Effector memory CD4-positive, alpha-beta T cell (primary cell): ENCODE data around the gene RIPOR1.
"Not testable (repeated sequence)": the region's sequence is repeated elsewhere in the genome, so short reads cannot be mapped to it uniquely, and the experiment has no call there.

Experiments
- DNase-seq, 3 donors: peaks; one replicate each; pipeline ENCODE4 v3.0.0-alpha.2; 2020
- H3K27ac ChIP-seq: 2 replicates; pipeline ENCODE4 v1.7.0; 2013; ENCODE audit warnings: mild to moderate bottlenecking, low read length, moderate library complexity; ENCODE audit not compliant: insufficient read depth, poor library complexity, severe bottlenecking
- H3K27me3 ChIP-seq: replicated peaks from 2 replicates; pipeline ENCODE4 v1.7.0; 2013; ENCODE audit warnings: mild to moderate bottlenecking, low read length; ENCODE audit not compliant: insufficient read depth, control insufficient read depth, poor library complexity, severe bottlenecking
- H3K36me3 ChIP-seq: 2 replicates; pipeline ENCODE4 v1.7.0; 2013; ENCODE audit warnings: mild to moderate bottlenecking, low read length, moderate library complexity; ENCODE audit not compliant: control insufficient read depth, insufficient read depth
- H3K4me1 ChIP-seq: 2 replicates; pipeline ENCODE4 v1.7.0; 2013; ENCODE audit warnings: low read length, mild to moderate bottlenecking; ENCODE audit not compliant: control insufficient read depth, insufficient read depth, poor library complexity, severe bottlenecking
- H3K4me3 ChIP-seq: 2 replicates; pipeline ENCODE4 v1.7.0; 2013; ENCODE audit warnings: low read length, low read depth, mild to moderate bottlenecking; ENCODE audit not compliant: insufficient read depth, poor library complexity, severe bottlenecking
- H3K9me3 ChIP-seq: 2 replicates; pipeline ENCODE4 v1.7.0; 2013; ENCODE audit warnings: mild to moderate bottlenecking, low read length, moderate library complexity; ENCODE audit not compliant: control insufficient read depth

RIPOR1 gene

DNA sequence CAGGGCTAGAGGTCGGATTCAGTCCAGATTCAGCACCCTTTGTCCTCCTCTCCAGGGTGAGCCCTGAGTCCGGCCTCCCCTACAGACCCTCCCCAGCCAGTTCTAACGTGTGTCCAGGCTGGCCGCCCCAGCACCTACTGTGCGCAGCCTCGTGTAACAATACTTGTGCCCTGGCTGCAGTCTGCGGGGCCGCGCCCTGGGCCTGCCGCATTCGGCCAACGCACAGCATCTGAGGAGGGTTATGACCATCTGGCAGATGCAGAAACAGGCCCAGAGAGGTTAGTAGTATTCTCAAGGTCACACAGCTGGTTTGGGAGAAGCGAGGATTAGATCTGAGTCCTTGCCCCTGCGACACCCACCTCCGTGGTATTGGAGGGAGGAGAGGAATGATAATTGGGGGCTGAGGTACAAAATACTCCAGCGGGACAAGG is 968 bp downstream of the RIPOR1 start:
- no peaks in the 10 kb centered on the region for H3K36me3 ChIP-seq
- no peaks in the 10 kb centered on the region for H3K9me3 ChIP-seq
- peaks cover 30% of the 10 kb centered on the region for H3K4me1 ChIP-seq
- H3K27me3 ChIP-seq = peaks cover 11% of the 10 kb centered on the region
- H3K27ac ChIP-seq = no peak overlapping the region
- peak overlapping the region; percentile 69 for H3K4me3 ChIP-seq
- no peak for DNase-seq

DNA sequence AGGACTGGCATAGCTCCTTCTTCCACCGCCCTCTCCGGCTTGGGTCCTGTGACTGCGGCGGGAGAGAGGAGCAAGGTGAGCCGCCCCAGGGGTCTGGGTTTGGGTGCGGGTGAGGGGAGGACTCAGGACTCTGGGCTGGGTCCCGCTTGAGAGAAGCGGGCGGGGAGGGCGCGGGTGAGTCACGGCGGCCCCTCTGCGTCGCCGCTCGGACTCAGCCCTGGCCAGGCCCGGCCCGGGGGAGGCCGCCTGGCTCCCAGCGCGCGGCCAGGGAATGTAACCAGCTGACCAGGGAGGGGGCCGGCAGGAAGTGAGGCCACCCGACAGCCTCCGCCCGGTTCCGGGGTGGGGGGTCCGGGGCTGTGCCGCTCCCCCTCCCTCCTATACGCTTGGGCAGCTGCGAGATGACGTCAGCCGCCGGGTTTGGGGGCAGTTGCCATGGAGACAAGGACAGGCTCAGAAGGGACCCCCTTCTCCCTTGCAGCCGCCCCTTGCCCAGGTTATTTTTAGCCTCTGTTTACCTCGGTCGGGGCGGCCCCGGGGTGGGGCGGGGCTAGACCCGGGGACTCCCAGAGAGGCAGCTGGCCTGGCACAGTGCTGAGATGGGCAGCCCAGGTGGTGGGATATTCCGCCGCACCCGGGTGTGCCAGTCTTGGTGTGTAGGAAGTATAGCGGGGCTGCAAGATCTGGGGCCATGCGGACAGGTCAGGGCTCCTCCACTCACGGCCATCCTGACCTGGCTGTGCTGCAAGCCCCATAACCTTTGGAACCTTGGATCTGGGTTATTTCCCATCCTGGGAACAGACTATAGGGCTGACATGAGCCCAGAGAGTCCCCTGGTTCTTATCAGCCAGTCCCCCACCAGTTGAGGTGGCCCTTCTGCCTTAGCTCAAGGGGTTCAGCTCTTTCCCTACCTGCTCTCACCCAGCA is 1.6 kb downstream of the RIPOR1 start:
- peaks cover 11% of the 10 kb centered on the region for H3K27me3 ChIP-seq
- H3K4me1 ChIP-seq = peaks cover 30% of the 10 kb centered on the region
- no peaks in the 10 kb centered on the region for H3K9me3 ChIP-seq
- DNase-seq = peak in 1 of 3 donors; percentile 26
- no peaks in the 10 kb centered on the region for H3K36me3 ChIP-seq
- H3K4me3 ChIP-seq = peak overlapping the region; percentile 69
- no peak overlapping the region for H3K27ac ChIP-seq

DNA sequence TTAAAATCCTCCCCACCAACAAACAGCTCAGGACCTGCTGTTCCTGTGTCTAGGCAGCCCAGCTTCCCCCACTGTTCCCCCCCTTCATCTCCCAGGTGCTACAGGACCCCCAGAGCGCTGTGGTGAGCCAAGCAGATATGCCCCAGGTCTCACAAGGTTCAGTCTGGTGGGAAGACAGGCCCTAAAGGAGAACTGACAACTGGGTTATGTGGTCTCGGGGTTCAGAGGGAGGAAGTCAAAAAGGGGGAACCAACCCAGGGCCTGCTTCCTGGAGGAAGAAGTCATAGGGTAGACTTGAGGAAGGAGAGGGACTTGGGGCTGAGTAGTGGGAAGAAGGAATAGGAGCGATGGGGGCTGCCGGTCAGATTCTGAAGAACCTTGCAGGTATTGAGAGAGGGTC is 2.6 kb downstream of the RIPOR1 start:
- DNase-seq = no peak
- Histone ChIP-seq H3K27me3 (peaks cover 11% of the 10 kb centered on the region), H3K27ac (no peak overlapping the region), H3K9me3 (no peaks in the 10 kb centered on the region), H3K36me3 (no peaks in the 10 kb centered on the region), H3K4me1 (peaks cover 30% of the 10 kb centered on the region), H3K4me3 (no peak overlapping the region)

DNA sequence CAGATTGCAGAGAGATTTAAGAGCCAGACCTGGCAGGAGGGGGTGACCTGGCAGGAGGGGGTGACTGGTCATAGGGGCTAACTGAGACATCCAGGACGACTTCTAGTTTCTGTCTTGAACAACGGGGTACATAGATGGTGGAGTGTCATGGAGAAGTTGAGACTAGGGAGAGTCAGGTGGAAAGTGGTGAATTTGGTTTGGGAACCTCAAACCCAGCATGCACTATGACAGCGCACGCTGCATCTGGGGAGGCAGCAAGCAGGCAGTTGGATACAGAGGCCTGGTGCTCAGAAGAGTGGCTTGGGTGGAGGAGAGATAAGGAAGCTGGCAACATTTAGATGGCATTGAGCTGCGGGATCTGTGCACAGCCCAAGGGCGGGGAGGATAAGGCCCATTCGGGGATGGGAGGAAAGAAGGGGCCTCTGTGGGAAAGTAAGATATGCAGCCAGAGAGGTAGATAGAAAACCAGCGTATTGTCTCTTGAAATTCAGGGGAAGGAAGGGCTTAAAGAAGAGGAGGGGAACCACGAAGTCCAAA is 4.5 kb downstream of the RIPOR1 start:
- no peaks in the 10 kb centered on the region for H3K36me3 ChIP-seq
- H3K4me1 ChIP-seq = peaks cover 29% of the 10 kb centered on the region
- no peak overlapping the region for H3K4me3 ChIP-seq
- DNase-seq = no peak
- no peak overlapping the region for H3K27ac ChIP-seq
- H3K27me3 ChIP-seq = peaks cover 11% of the 10 kb centered on the region
- no peaks in the 10 kb centered on the region for H3K9me3 ChIP-seq

DNA sequence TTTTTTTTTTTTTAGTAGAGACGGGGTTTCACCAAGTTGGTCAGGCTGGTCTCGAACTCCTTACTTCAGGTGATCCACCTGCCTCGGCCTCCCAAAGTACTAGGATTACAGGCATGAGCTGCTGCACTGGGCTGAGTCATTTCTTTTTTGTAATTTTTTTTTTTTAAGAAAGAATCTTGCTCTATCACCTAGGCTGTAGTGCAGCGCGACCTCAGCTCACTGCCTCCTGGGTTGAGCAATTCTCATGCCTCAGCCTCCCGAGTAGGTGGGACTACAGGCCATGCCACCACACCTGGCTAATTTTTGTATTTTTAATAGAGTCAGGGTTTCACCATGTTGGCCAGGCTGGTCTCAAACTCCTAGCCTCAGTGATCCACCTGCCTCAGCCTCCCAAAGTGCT is 5.4 kb downstream of the RIPOR1 start:
- not testable (repeated sequence) for H3K4me3 ChIP-seq, DNase-seq

DNA sequence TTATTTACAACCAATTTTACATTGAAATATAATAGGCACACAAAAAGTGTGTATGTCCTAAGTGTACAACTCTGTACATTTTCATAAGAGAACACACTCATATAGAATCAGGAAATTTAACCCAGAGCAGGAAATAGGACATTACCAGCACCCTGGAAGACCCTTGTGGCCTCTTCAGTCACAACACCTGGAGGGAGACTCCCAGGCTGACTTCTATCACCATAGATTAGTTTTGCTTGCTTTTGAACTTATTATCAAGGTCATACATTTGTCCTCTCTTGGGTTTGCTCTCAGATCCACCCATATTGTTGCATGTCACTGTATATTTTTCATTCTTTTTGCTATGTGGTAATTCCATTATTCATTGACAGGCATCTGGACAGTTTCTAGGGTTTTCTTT is 5.8 kb downstream of the RIPOR1 start:
- Histone ChIP-seq H3K36me3 (no peaks in the 10 kb centered on the region), H3K4me3 (no peak overlapping the region), H3K9me3 (no peaks in the 10 kb centered on the region), H3K4me1 (peaks cover 28% of the 10 kb centered on the region), H3K27ac (no peak overlapping the region), H3K27me3 (peaks cover 11% of the 10 kb centered on the region)
- DNase-seq = no peak

More for the DNA sequence above, 5.4 kb downstream of the RIPOR1 start:
- Histone ChIP-seq H3K4me1 (peaks cover 30% of the 10 kb centered on the region), H3K27me3 (peaks cover 11% of the 10 kb centered on the region)
- H3K9me3 ChIP-seq, H3K36me3 ChIP-seq, H3K27ac ChIP-seq: not testable (repeated sequence)

DNA sequence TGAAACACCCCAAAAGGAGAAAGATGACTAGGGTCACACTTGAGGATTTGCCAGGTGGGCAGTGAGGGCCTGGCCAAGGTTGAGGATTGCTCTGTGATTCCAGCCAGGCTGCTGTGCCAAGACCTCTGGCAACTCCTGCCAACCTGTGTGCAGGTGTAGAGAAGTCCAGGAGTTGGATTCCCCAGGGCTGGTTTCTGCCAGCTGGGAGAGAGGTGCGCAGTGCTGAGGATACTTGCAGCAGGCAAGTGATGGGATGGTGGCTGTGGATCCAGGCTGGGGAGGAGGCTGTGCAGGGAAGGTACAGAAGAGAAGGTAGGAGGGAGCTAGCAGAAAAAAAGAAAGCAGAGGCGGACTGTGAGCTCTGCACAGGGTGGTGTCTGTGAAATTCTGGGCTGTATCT is 6.6 kb downstream of the RIPOR1 start:
- Histone ChIP-seq H3K27me3 (peaks cover 4% of the 10 kb centered on the region), H3K4me1 (peaks cover 21% of the 10 kb centered on the region), H3K27ac (no peak overlapping the region), H3K36me3 (no peaks in the 10 kb centered on the region), H3K9me3 (no peaks in the 10 kb centered on the region), H3K4me3 (no peak overlapping the region)
- no peak for DNase-seq

DNA sequence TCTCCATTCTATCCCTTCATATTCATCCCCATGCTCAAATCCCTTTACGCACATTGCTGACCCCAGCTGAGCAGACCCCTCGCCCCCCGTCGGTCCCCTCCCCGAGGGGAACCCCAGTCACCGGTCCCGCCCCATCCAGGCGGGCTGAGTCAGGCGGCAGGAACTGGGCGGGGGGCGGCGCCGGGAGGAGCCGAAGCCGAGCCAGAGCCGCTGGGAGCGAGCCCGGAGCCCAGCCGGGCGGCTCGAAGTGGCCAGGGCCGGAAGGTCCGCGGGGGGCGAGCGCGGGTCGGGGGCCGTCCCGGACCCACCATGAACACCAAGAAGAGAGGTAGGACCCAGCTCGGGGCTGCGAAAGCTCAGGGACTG is 8.6 kb downstream of the RIPOR1 start:
- peak; percentile 33 to 51 (median 47) for DNase-seq
- Histone ChIP-seq H3K36me3 (no peaks in the 10 kb centered on the region), H3K4me3 (peak overlapping the region; percentile 84), H3K27ac (peak overlapping the region; percentile 85), H3K27me3 (no peaks in the 10 kb centered on the region), H3K9me3 (no peaks in the 10 kb centered on the region), H3K4me1 (peaks cover 16% of the 10 kb centered on the region)

DNA sequence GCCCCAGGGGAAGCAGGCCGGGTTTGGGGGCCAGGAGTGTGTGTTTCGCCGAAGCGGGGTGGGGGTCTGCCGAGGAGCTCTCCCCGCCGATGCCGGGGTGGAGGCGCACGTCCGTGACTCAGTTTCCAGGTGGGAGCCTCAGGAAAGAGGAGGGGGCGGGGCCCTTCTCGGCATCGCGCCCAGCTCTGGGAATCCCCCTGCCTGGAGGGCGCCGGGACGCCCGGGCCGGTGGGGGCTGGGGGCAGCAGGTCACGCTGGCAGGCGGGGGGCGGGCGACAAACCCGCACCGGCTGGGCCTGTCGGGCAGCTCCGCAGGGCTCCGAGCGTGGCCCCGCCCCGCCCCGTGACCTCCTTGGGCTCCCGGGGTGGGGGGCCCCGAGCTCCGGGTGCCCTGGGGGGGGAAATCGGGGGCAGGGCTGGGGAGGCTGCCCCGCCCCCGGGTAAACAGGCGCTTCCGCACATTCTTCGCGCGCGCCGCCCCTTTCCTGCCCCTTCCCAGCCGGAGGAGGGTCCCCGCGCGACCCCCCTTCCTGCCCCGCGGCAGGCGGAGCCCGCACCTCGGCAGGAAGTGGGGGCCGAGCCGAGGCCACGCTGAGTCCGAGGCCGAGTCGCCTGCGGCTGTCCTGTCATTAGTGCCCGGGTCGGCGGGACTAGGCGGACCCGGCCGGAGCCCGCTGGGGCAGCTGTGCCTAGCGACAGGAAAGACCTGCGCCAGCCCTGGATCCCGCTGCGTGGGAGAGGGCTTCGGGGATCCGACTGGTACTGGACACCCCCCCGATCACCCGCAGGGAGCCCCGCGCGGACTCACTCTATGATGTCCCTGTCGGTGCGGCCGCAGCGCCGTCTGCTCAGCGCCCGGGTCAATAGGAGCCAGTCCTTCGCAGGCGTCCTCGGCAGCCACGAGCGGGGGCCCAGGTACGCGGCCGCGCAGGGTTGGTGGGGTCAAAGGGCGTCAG is 9.3 kb downstream of the RIPOR1 start:
- DNase-seq = peak; percentile 70 to 76 (median 76)
- Histone ChIP-seq H3K4me1 (peaks cover 22% of the 10 kb centered on the region), H3K27ac (peak overlapping the region; percentile 85), H3K9me3 (no peaks in the 10 kb centered on the region), H3K27me3 (no peaks in the 10 kb centered on the region), H3K36me3 (no peaks in the 10 kb centered on the region), H3K4me3 (peak overlapping the region; percentile 84)
